Keratinocyte (primary cell): ENCODE measurements around the gene LAMA4. TPM values are rescaled to one million over a fixed set of nuclear protein-coding genes. Genes with fewer than 3 reads are reported as not detected.

ENCODE experiments used
- DNase-seq: peaks from one replicate; pipeline ENCODE4 v3.0.0-alpha.2; 2011; ENCODE audit warnings: low read depth, missing footprints, low spot score
- FAIRE-seq: peaks from 2 replicates; lab custom pipeline; 2011; peaks lifted over from hg19 to GRCh38; lab: Jason Lieb, UNC
- H2AFZ ChIP-seq: 2 replicates; pipeline ENCODE4 v1.6.0; 2012; ENCODE audit warnings: low read length, control low read depth, inconsistent platforms; ENCODE audit not compliant: control insufficient read depth
- H3K27ac ChIP-seq: 2 replicates; pipeline ENCODE4 v1.5.1; 2011; ENCODE audit warnings: low read length; ENCODE audit not compliant: control insufficient read depth, insufficient read depth
- H3K27me3 ChIP-seq: 3 replicates; pipeline ENCODE4 v1.6.0; 2011; ENCODE audit warnings: low read length; ENCODE audit not compliant: control insufficient read depth, insufficient read depth; ENCODE audit errors: extremely low read depth
- H3K36me3 ChIP-seq, 2 experiments: 2 replicates in 1 of 2; 3 replicates in 1 of 2; pipeline ENCODE4 v1.5.1; 2011; ENCODE audit warnings: low read length in 2 of 2, mild to moderate bottlenecking in 1 of 2; ENCODE audit not compliant: control insufficient read depth in 2 of 2, insufficient read depth in 2 of 2; ENCODE audit errors: extremely low read depth in 1 of 2
- H3K4me1 ChIP-seq: 3 replicates; pipeline ENCODE4 v1.5.1; 2011; ENCODE audit warnings: low read length; ENCODE audit not compliant: control insufficient read depth, insufficient read depth; ENCODE audit errors: extremely low read depth
- H3K4me2 ChIP-seq: 3 replicates; pipeline ENCODE4 v1.6.0; 2011; ENCODE audit warnings: low read depth, low read length; ENCODE audit not compliant: control insufficient read depth, insufficient read depth; ENCODE audit errors: extremely low read depth
- H3K4me3 ChIP-seq, 3 experiments: fragments of 200-600 bp in 1 of 3; sonication (generic) in 1 of 3; 2 replicates in 2 of 3; 3 replicates in 1 of 3; pipeline ENCODE4 v1.5.1; 2011 to 2016; ENCODE audit warnings: low read length in 3 of 3, mild to moderate bottlenecking in 3 of 3, control low read depth in 2 of 3, inconsistent platforms in 1 of 3, low read depth in 1 of 3, mixed read lengths in 1 of 3, mixed run types in 1 of 3, moderate library complexity in 1 of 3; ENCODE audit not compliant: control insufficient read depth in 2 of 3, insufficient read depth in 2 of 3; ENCODE audit errors: extremely low read depth in 1 of 3
- H3K79me2 ChIP-seq: 2 replicates; pipeline ENCODE4 v1.6.0; 2012; ENCODE audit warnings: low read length; ENCODE audit not compliant: control insufficient read depth, insufficient read depth
- H3K9ac ChIP-seq: 3 replicates; pipeline ENCODE4 v1.6.0; 2011; ENCODE audit warnings: low read length; ENCODE audit not compliant: control insufficient read depth, insufficient read depth; ENCODE audit errors: extremely low read depth
- H3K9me1 ChIP-seq: 3 replicates; pipeline ENCODE4 v1.6.0; 2011; ENCODE audit warnings: low read length; ENCODE audit not compliant: control insufficient read depth, insufficient read depth; ENCODE audit errors: extremely low read depth
- H3K9me3 ChIP-seq: 2 replicates; pipeline ENCODE4 v1.5.1; 2012; ENCODE audit warnings: low read depth, low read length; ENCODE audit not compliant: control insufficient read depth
- H4K20me1 ChIP-seq: 3 replicates; pipeline ENCODE4 v1.6.0; 2011; ENCODE audit warnings: low read length; ENCODE audit not compliant: control insufficient read depth, insufficient read depth; ENCODE audit errors: extremely low read depth
- EZH2 ChIP-seq: IDR thresholded peaks from one replicate; pipeline ENCODE4 v1.6.1; 2012; ENCODE audit warnings: inconsistent platforms, mild to moderate bottlenecking, low read length, moderate library complexity
- dilution Hi-C: fragments of 300-500 bp; cut with MboI; formaldehyde crosslinking; loops from one replicate; pipeline ENCODE4 v1.7.0; 2020; ENCODE audit warnings: low sequenced_read_pairs; ENCODE audit not compliant: extremely low pct_ligation_motif_present
- polyA plus RNA-seq, 5 experiments: library from polyadenylated mRNA; depleted of rRNA in 3 of 5; stranded (reverse) in 3 of 5; stranded (forward) in 1 of 5; unstranded in 1 of 5; fragments of >200 nt; gene quantifications; 1 replicate in 1 of 5; 2 replicates in 3 of 5; 3 replicates in 1 of 5; pipeline versions ENCODE4 v1.2.1 to v1.2.3, GENCODE V29; 2011 to 2012; ENCODE audit warnings: missing spikeins in 2 of 5, low read depth in 1 of 5, low replicate concordance in 1 of 5
- TF ChIP-seq, protein P1 (sequence below), 3 experiments: IDR thresholded peaks in 1 of 3; conservative IDR thresholded peaks in 1 of 3; optimal IDR thresholded peaks in 1 of 3; 2 replicates in 2 of 3; 3 replicates in 1 of 3; pipeline versions ENCODE3 to v1.5.1; 2011; ENCODE audit warnings: low read length in 3 of 3, mild to moderate bottlenecking in 3 of 3, moderate library complexity in 2 of 3, control low read depth in 1 of 3, inconsistent platforms in 1 of 3; ENCODE audit not compliant: insufficient read depth in 2 of 3; ENCODE audit errors: extremely low read depth in 1 of 3

LAMA4 gene
- polyA plus RNA-seq, 1 donor (not counting 4 experiments of a cell fraction or from before 2014, with no cell fraction given), result 0.12 TPM

DNA sequence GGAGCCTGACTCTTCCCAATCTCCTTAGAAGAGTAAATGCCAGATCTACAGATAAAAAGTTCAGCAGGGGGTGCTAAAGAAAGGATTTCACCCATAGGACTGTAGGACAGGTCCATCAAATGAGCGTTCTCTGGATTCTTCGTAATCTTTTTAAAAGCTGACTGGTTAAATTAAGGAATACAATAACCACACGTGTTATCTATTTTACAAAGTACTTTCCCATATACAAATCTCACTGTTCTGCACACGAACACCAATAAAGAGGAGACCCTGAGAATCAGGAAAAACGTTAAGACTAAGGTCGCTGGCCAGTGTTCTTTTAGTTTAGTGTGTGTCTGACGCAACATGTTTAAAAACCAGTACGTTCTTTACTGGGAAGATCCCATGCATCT, 167.6 kb downstream of the LAMA4 start:
- no peaks in the 10 kb centered on the region for H3K9me3 ChIP-seq
- H3K79me2 ChIP-seq, result no peaks in the 10 kb centered on the region
- H3K4me3 ChIP-seq, result peak overlapping the region; percentile 80 to 97 (median 97)
- H3K9ac ChIP-seq, result peak overlapping the region; percentile 86
- dilution Hi-C loops, result no loop called here
- FAIRE-seq (peak; percentile 69), DNase-seq (peak; percentile 17)
- peak overlapping the region; percentile 76 for H3K27ac ChIP-seq
- H3K27me3 ChIP-seq, result no peaks in the 10 kb centered on the region
- H4K20me1 ChIP-seq, result no peaks in the 10 kb centered on the region
- H3K9me1 ChIP-seq, result no peaks in the 10 kb centered on the region
- peak overlapping the region; percentile 99 for H2AFZ ChIP-seq
- peaks cover 3 to 21% of the 10 kb centered on the region in 2 experiments for H3K36me3 ChIP-seq
- TF ChIP-seq, protein P1, sequence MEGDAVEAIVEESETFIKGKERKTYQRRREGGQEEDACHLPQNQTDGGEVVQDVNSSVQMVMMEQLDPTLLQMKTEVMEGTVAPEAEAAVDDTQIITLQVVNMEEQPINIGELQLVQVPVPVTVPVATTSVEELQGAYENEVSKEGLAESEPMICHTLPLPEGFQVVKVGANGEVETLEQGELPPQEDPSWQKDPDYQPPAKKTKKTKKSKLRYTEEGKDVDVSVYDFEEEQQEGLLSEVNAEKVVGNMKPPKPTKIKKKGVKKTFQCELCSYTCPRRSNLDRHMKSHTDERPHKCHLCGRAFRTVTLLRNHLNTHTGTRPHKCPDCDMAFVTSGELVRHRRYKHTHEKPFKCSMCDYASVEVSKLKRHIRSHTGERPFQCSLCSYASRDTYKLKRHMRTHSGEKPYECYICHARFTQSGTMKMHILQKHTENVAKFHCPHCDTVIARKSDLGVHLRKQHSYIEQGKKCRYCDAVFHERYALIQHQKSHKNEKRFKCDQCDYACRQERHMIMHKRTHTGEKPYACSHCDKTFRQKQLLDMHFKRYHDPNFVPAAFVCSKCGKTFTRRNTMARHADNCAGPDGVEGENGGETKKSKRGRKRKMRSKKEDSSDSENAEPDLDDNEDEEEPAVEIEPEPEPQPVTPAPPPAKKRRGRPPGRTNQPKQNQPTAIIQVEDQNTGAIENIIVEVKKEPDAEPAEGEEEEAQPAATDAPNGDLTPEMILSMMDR (optimal IDR thresholded peaks at IDR 0.05 in 1 of 3, IDR thresholded peaks at IDR 0.05 in 1 of 3, conservative IDR thresholded peaks at IDR 0.05 in 1 of 3; ENCODE audit: extremely low read depth in 1 of 3, insufficient read depth in 2 of 3, low read length in 3 of 3), result peak; percentile 16 to 41 (median 17)
- TF ChIP-seq EZH2, result no peak
- H3K4me1 ChIP-seq, result peaks cover 5% of the 10 kb centered on the region
- H3K4me2 ChIP-seq, result peak overlapping the region; percentile 96

DNA sequence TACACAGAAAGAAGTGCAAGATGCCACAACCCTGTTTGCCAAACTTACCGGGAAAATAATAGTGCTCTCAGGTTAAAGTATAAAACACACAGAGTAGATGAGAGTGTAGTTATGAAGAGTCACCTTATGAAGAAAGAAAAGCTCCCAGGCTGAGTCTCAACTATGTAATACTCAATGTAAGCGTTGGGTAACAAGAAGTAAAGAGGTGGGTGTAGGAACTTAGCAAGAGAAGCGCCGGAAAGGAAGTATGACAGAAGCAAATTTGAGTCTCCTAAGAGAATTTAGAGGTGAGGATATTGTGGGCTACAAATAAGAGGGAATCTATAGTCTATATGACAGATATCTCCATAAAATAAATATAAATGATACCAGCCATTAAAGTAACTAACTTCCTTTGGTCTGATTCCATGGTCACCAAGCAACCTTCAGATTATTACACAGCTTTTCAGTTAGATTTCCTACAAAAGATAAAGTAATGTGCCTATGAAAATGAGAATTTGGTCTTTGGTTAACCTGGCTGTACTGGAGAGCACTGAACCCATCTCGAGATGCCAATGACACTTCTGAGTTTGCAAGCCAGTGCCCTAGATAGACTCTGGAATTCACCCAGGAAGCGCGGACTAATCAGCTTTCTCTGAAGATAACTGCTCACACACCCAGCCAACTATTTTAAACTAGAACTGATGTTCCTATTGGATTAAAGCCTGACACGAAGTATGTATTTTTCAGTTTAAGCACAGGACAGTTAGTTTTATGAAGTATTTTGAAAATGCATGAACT, 168.9 kb downstream of the LAMA4 start:
- Histone ChIP-seq H3K4me2 (peak overlapping the region; percentile 96), H3K36me3 (peaks cover 3 to 23% of the 10 kb centered on the region in 2 experiments), H3K4me3 (peak overlapping the region in 1 of 3 experiments; percentile 17), H3K27me3 (no peaks in the 10 kb centered on the region), H4K20me1 (no peaks in the 10 kb centered on the region), H3K9ac (no peak overlapping the region), H2AFZ (no peak overlapping the region), H3K27ac (no peak overlapping the region), H3K4me1 (peaks cover 5% of the 10 kb centered on the region), H3K9me1 (no peaks in the 10 kb centered on the region), H3K9me3 (no peaks in the 10 kb centered on the region), H3K79me2 (no peaks in the 10 kb centered on the region)
- no peak for TF ChIP-seq EZH2
- TF ChIP-seq, protein P1 (optimal IDR thresholded peaks at IDR 0.05 in 1 of 3, IDR thresholded peaks at IDR 0.05 in 1 of 3, conservative IDR thresholded peaks at IDR 0.05 in 1 of 3; ENCODE audit: extremely low read depth in 1 of 3, insufficient read depth in 2 of 3, low read length in 3 of 3), result no peak
- dilution Hi-C loops, result no loop called here
- DNase-seq, result no peak
- FAIRE-seq, result no peak
